HL-60/S4 treated with retinoic acid at 250 ng/mL for 4 days and 3 days (cell line): Measurements from ENCODE around the gene ABCA10.
"Not testable (repeated sequence)": the region's sequence is repeated elsewhere in the genome, so short reads cannot be mapped to it uniquely, and the experiment has no call there.

Experiments
- in situ Hi-C: fragments of 300-500 bp; cut with MboI; formaldehyde crosslinking; loops from 2 replicates; pipeline ENCODE4 v1.7.0; 2022; ENCODE audit warnings: low sequenced_read_pairs

The ABCA10 gene, protein sequence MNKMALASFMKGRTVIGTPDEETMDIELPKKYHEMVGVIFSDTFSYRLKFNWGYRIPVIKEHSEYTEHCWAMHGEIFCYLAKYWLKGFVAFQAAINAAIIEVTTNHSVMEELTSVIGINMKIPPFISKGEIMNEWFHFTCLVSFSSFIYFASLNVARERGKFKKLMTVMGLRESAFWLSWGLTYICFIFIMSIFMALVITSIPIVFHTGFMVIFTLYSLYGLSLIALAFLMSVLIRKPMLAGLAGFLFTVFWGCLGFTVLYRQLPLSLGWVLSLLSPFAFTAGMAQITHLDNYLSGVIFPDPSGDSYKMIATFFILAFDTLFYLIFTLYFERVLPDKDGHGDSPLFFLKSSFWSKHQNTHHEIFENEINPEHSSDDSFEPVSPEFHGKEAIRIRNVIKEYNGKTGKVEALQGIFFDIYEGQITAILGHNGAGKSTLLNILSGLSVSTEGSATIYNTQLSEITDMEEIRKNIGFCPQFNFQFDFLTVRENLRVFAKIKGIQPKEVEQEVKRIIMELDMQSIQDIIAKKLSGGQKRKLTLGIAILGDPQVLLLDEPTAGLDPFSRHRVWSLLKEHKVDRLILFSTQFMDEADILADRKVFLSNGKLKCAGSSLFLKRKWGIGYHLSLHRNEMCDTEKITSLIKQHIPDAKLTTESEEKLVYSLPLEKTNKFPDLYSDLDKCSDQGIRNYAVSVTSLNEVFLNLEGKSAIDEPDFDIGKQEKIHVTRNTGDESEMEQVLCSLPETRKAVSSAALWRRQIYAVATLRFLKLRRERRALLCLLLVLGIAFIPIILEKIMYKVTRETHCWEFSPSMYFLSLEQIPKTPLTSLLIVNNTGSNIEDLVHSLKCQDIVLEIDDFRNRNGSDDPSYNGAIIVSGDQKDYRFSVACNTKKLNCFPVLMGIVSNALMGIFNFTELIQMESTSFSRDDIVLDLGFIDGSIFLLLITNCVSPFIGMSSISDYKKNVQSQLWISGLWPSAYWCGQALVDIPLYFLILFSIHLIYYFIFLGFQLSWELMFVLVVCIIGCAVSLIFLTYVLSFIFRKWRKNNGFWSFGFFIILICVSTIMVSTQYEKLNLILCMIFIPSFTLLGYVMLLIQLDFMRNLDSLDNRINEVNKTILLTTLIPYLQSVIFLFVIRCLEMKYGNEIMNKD (N-terminal part only)

DNA sequence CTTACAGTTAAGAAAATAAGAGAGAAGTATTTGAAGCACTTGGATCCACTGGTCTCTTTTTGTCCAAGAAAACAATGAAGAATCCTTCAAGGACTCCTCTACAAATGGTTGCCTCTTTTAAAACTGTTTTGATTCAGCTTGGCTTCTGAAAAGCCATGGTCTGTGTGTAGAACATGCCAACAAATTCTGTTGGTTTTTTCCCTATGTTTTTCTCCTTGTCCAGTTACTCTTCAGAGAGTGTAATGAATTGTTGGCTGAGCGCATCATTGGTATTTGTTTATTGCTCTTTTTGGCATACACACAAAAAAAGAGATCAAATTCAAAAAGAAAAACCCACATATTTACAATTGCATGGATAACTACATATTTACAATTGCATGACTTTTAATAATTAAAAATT, at the start of gene ABCA10:
Gene ABCA10 (minus strand): TSS at position 249 of the 400 bp plus-strand sequence. CDS start 3,466 bp downstream, outside the sequence.
- in situ Hi-C loops: loop anchor here (5.0 to 25.0 kb wide), 2 partner anchors 266 to 451 kb away; partner anchors contain the start of gene ABCA8

DNA sequence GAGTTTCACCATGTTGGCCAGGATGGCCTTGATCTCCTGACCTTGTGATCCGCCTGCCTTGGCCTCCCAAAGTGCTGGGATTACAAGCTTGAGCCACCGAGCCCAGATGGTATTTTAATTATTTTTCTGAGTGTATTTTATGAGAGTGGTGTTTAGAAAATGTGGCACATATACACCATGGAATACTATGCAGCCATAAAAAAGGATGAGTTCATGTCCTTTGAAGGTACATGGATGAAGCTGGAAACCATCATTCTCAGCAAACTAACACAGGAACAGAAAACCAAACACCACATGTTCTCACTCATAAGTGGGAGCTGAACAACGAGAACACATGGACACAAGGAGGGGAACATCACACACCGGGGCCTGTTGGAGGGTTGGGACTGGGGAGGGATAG, 47.7 kb upstream of the ABCA10 start:
- in situ Hi-C loops: not testable (repeated sequence)

DNA sequence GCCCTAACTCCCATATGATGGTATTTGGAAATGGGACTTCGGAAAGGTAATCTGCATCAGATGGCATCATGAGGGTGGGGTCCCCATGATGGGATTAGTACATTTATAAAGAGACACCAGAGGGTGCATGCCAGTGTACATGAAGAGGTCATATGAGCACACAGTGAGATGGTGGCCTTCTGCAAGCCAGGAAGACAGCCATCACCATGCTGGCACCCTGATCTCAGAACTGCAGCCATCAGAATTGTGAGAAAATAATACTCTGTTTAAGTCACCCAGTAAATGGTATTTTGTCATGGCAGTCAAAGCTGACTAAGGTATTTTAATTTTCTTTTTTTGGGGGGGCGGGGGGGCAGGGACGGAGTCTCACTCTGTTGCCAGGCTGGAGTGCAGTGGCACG, 47.1 kb upstream of the ABCA10 start:
- in situ Hi-C loops: no loop called here

DNA sequence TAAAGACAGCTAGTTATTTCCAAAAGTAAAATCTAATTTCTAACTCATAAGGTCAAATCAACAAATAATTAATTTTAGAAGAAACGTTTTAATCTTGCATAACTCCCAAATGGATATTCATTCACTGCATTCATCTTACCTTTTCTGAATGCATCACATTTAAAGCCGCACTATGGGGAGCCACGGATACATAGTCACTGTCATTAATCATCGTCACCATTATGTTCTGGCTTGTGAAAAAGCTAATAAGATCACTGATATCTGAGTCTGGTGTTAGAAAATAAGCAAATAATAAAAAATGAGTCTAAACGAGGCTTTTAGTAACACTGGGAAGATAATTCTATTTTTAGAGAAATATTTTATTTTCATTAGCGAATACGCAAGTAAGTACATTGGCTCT, 42.4 kb upstream of the ABCA10 start:
- in situ Hi-C loops: no loop called here

DNA sequence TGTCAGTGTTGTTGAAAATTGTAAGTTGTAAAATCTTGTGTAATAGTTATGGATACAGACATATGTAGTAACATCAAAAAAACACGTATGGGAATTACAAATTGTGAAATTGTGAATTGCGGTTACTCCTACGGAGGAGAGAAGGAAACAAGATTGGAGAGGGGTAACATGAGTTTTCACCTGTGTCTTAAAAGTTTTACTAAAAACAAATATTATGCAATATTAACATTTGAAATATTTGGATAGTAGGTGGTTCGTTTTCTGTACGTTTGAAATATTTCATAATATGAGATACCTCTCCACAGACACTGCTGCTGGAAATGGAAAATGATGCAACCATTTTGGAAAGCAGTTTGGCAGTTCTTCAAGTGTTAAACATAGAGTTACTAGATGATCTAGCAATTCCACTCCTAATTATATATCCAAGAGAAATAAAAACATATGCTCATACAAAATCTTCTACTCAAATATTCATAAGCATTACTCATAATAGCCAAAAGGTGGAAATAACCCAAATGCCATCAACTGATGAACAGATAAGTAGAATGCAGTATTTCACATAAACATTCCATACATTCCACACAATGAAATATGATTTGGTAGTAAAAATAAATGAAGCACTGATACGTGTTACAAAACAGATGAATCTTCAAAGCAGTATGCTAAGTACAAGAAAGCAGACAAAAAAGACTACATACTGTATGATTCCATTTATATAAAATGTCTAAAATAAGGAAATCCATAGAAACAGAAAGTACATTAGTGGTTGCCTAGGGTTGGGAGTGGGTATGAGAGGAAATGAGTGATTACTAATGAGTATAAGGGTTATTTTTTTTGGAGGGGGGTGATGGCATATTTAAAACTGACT, 40.7 kb upstream of the ABCA10 start:
- in situ Hi-C loops: no loop called here

DNA sequence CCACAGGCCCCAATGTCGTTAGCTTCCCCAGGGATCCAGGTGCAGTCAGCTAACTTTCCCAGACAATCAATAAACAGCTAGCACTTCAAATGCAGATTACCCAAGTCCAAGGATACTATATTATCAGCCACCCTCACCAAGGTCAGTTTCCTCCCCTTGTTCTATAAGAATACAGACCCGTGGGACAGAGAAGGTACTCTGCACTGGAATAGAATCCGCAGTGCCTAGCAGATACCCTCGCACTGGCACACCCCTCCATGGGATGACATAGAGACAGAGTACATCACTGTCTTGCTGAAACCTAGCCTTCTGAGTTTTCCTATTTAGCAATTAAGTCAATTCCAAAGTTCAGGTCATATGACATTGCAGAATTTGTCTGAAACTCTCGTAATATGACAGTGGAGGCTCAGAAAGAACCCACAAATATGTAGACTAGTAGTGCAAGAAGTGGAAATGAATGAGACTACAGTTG, 40.0 kb upstream of the ABCA10 start:
- in situ Hi-C loops: no loop called here

DNA sequence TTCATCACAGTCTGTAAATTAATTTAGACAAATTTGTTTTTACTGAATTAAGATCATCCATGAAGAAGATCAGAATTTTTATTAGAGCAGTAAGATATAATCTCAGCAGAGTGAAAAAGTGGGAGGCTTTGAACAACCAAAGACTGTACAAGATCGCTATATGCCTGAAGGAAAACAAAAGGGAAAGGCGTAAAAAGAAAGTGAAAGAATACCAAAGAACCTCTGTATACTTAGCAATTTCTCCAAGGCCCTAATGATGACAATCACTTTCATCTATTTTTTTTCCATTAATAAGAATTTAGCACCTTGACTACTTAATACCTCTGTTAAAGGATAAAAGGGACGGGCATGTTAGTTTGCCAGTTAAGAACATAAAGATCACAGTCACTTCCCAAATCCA, 38.6 kb upstream of the ABCA10 start:
- in situ Hi-C loops: no loop called here

DNA sequence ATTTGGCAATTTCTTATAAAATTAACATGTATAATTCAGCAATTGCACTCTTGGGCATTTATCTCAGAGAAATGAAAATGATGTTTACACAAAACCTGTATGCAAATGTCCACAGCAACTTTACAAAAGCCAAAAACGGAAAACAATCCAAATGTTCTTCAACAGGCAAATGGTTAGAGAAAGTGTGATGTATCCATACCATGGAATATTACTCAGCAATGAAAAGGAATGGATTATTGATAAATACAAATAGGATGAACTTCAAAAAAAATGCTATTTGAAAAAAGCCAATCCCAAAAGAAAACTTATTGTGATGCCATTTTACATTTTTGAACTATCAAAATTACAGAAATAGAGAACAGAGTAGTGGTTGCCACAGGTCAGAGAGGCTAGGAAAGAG, 37.2 kb upstream of the ABCA10 start:
- in situ Hi-C loops: no loop called here

DNA sequence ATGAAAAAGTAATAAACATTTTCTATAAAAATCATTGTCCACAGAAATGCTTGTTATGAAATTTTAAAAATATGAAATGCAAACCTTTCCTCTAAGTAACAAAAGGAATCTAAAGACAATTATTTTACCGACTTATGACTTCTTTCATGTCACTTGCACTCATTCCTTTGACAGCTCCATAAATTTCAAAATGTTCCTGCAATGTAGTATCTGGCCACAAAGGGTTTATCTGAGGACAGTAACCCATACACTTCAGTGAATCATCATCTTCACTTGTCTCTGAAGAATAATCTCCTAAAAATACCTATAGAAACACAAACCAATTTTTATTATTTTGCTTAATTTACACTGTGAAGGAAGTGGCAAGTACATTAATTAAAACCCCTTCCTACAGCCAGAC, 25.6 kb upstream of the ABCA10 start:
- in situ Hi-C loops: no loop called here

DNA sequence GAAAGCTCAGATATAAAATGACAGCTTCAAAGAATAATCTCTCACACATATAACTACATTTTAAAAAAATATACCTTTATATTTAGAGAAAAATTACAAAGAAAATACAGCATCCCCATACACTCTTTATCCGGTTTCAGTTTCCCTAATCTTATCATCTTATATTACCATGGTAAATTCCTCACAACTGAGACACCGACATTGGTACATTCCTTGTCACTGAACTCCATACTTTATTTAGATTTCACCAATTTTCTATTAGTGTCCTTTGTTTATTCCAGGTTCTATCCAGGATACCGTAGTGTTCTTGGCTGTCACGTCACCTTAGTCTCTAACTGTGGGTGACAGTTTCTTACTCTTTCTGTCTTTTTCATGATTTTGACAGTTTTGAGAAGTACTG, 22.0 kb upstream of the ABCA10 start:
- in situ Hi-C loops: no loop called here

DNA sequence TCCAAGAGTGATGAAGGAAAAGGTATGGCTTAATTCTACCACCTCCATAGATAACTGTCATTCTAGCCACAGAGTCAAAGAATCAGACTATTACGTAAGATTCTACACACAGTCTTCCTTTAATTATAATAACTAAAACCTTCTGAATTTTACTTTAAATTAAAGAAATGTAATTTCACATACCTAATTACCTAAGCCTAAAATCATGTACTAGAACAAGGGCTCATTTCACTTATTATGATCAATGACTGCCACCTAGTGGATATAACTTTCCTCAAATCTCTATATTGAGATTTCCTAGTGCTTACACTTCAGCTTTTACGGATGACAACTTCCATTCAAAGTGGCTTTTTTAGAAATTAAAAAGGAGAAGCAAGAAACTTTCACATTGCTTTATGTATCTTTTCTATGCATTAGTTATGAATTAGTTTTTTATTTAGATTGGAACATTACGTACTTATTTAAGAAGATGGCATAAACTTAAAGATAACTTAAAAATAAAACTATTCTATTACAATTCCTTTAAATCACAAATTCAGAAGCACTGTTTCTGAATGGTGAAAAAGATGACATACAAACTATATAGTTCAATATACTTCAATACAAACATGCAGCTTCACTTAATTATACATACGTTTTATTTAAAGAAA, 18.2 kb upstream of the ABCA10 start:
- in situ Hi-C loops: loop anchor here (25.0 kb wide), 1 partner anchor 285 kb away; the partner anchor contains the start of gene ABCA8

DNA sequence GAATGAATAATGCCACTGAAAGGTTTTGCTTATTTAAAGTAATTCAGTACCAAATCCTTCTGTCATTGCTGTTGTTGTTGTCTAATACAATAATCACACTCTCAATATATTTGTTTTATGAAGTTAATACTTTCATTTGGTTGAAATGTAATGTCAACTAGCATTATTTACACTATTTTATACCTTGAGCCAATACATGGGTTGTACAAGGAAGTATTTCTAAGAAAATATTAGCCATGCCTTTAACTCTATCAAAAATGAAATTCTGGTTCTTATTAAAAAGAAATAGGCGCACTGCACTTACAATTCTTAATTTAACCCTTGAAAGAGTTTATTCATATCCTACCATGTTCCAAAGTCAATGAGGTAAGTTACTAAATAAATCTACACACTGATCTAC, 17.6 kb upstream of the ABCA10 start:
- in situ Hi-C loops: loop anchor here (25.0 kb wide), 1 partner anchor 284 kb away; the partner anchor contains the start of gene ABCA8

DNA sequence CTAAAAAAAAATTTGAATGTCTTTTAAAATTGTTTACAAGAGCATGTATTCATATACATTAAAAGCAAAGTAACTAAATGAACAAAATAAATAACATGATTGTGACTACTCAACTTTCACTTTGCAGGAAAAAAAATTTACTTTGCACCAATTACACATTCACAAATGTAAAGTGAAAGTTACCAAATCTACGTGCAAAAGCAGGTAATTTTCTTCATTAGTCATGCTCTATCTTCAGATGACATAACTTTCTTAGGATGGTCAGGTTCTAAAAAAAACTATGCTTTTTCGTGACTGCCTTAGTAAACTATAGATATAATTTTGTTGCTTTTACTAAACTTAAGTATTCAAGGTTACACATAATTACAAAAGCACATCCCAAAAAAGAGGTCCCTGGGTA, 17.0 kb upstream of the ABCA10 start:
- in situ Hi-C loops: loop anchor here (25.0 kb wide), 1 partner anchor 283 kb away; the partner anchor contains the start of gene ABCA8

DNA sequence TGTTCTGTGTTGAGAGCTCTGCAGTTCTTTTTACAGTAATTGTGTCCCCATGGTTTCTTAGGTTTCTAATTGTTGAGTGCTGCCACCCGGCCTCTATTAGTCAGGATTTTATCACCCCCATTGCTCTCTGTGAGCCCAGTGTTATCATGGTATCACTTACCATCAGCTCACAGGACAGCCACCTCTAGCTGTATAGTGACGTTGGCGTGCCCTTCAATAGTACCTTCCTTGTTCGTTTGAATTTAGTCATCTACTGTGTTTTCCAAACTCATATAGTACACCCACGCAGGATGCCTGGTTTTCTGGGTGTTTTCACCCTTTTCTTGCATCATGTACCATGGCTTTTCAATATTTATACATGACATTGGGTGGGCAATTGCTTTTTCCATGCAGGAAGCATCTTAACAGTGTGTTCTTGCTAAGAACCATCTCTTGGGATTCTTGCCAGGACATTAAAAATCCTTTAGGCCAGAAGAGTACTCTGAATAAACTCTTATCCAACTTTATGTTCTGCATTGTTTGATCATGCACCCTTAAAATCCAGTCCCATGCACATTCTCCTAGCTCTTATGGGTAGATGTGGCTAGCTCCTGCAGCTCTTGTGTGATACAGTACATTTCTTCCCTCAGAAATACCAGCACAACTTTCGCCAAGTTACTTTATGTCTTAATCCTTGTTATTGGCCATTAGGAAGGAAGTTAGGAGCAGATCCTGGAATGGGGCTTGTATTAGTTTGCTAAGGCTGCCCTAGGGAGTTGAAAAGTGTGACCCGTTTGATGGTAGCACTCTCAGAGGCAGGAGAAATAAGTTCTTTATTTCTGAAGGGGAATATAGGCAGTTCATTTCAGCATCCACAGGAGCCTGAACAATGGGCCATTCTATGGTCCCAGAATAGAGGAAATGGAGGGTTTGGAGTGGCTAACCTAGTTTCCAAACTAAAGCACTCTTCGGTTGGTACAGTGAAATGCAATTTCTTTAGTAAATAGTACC, 11.3 kb upstream of the ABCA10 start:
- in situ Hi-C loops: loop anchor here (25.0 kb wide), 1 partner anchor 278 kb away; the partner anchor contains the start of gene ABCA8

DNA sequence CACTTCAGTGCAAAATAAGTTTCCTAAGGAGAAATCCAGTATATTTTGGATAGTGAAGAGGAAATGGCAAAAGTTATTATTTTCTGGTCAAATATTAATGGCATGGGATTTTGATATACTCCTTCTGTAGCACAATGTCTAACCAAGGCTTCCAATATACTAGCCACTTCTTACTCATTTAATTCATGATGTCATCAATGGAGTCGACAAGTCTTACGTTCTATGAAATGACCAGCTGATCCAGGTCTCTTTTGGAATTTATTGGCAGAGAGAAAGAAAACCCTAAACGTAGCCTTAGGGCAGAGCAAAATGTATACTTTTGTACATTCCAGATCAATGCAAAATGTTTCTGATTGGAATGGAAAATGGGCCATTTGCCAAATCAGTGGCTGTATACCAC, 8.3 kb upstream of the ABCA10 start:
- in situ Hi-C loops: loop anchor here (25.0 kb wide), 1 partner anchor 275 kb away; the partner anchor contains the start of gene ABCA8

DNA sequence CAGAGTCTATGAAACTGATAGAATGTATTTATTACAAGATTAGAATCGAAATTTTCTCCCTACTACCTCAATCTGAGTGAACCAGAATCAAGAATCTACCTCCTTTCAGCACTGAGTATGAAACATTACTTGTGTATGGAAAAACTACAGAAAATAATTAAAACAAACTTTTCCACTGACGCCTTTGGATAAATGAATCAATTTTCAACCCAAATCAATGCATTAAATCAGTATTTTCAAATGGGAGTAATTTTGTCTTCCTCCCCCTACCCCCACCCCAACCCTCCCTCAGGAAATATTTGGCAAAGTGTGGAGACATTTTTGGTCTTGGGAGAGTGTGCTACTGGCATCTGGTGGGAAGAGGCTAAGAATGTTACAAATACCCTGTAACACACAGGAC, 7.8 kb upstream of the ABCA10 start:
- in situ Hi-C loops: loop anchor here (25.0 kb wide), 1 partner anchor 274 kb away; the partner anchor contains the start of gene ABCA8

DNA sequence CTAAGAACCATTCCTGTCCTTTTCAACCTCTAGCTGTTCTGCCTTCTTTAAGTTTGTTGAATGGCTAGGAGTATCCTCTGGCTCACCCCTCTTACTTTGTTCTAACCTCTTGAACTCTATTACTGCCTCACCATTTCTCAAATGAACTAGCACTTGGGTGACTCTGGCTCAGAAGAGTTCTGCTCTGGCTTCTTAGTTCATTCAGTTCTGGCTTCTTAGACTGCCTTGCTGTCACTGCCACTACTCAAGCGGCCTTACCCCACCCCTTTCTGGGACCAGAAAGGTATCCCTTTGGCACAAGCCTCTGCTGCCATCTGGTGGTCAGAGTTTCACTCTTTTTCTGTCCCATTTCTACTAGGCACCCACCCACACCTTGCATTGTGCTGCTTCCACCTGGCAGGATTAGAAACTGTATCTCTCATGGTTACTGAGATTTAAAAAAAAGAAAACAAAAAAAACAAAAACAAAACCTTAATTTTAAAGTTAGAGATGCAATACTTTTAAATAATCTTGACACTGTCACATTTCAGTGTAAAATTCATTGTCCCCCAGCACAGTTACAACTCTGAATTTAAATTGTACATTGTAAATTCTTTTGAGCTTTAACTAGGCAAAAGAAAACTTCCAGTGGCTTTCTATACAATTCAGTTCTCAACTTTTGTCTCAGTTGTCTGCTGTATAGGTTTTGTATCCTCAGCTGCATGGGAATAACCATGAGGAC, 6.9 kb upstream of the ABCA10 start:
- in situ Hi-C loops: loop anchor here (25.0 kb wide), 1 partner anchor 273 kb away; the partner anchor contains the start of gene ABCA8
